ENCODE measurements around the gene ENO1. TPM values are rescaled to one million over a fixed set of nuclear protein-coding genes. Genes with fewer than 3 reads are reported as not detected.

The ENO1 gene
- total and polyA plus RNA-seq, 2 donors (not counting 3 experiments of a cell fraction or from before 2014, with no cell fraction given) = 1,111 to 1,593 TPM

GRCh38 chr1:8910331-8910730, 31.8 kb upstream of the ENO1 start:
- POLR2A ChIA-PET = no interaction called here
- no peak overlapping the region for H3K27ac ChIP-seq (ENCODE audit: insufficient read depth, low read depth, low read length)

More at GRCh38 chr1:8910331-8910730, 31.8 kb upstream of the ENO1 start:
- Histone ChIP-seq H3K4me1 (ENCODE audit: control insufficient read depth, extremely low read depth, insufficient read depth, low read length) (no peaks in the 10 kb centered on the region), H3K79me2 (ENCODE audit: control insufficient read depth, insufficient read depth, low read length) (no peaks in the 10 kb centered on the region), H3K9me1 (replicated peaks; ENCODE audit: control insufficient read depth, extremely low read depth, insufficient read depth, low read length) (no peaks in the 10 kb centered on the region), H4K20me1 (replicated peaks; ENCODE audit: control insufficient read depth, extremely low read depth, insufficient read depth, low read length) (no peaks in the 10 kb centered on the region), H3K4me2 (ENCODE audit: insufficient read depth, low read length) (no peak overlapping the region), H3K9ac (replicated peaks; ENCODE audit: extremely low read depth, insufficient read depth, low read length) (no peak overlapping the region), H3K9me3 (replicated peaks; ENCODE audit: control insufficient read depth, insufficient read depth, low read length) (no peaks in the 10 kb centered on the region), H2AFZ (ENCODE audit: low read depth, low read length) (no peak overlapping the region), H3K4me3 (replicated peaks in 1 of 3; ENCODE audit: insufficient read depth in 1 of 3, low read depth in 1 of 3, low read length in 3 of 3) (no peak overlapping the region), H3K36me3 (ENCODE audit: control insufficient read depth in 2 of 2, extremely low read depth in 1 of 2, insufficient read depth in 2 of 2, low read length in 2 of 2) (no peaks in the 10 kb centered on the region), H3K27me3 (ENCODE audit: control insufficient read depth in 2 of 2, insufficient read depth in 2 of 2, low read length in 2 of 2) (peaks cover 0 to 4% of the 10 kb centered on the region in 2 experiments)
- intact Hi-C loops (cut with micrococcal nuclease) (no loop called here), dilution Hi-C loops (cut with MboI; ENCODE audit: extremely low pct_ligation_motif_present, low sequenced_read_pairs) (no loop called here)
- DNase-seq (ENCODE audit: low read depth, low spot score) (no peak), FAIRE-seq (no peak)
- TF ChIP-seq CTCF (IDR thresholded peaks at IDR 0.05; ENCODE audit: extremely low read depth in 1 of 2, insufficient read depth in 1 of 2, low read depth in 1 of 2, low read length in 2 of 2) (peak in 1 of 2 donors; percentile 9), POLR2AphosphoS5 (IDR thresholded peaks at IDR 0.05; ENCODE audit: insufficient read depth, low read depth, low read length) (no peak)
- no TSS peak for BruUV-seq (replicated peaks)
- CTCF ChIA-PET = interaction anchor here (1.2 to 2.7 kb wide), 3 partner anchors 18 to 201 kb away, joined by 3 to 24 read pairs (median 4); no protein-coding TSS in a partner anchor

Measured in endothelial cell of umbilical vein (primary cell).